Measurements from ENCODE around the gene MROH2A. TPM values are rescaled to one million over a fixed set of nuclear protein-coding genes. Genes with fewer than 3 reads are reported as not detected.

MROH2A gene
- total and polyA plus RNA-seq, 9 of the 15 experiments (the other 6 are each of a cell fraction or from before 2014, with no cell fraction given) = 0.03 TPM; not detected in 8

- TF ChIP-seq CREM (IDR thresholded peaks at IDR 0.05; ENCODE audit: low read depth) (peak; percentile 93), SIN3B (IDR thresholded peaks at IDR 0.05; ENCODE audit: low read depth) (no peak; the same call in 1 of the 2 replicates), USF1 (CRISPR knock-in tag; IDR thresholded peaks at IDR 0.05) (peak; percentile 38), NCOA6 (IDR thresholded peaks at IDR 0.05) (peak; percentile 66; the same call in 1 of the 2 replicates), MAFF (IDR thresholded peaks at IDR 0.05; ENCODE audit: low read length) (no peak), MEIS2 (IDR thresholded peaks at IDR 0.05; ENCODE audit: partially characterized antibody) (peak; percentile 31), ZFP30 (CRISPR knock-in tag; IDR thresholded peaks at IDR 0.05; ENCODE audit: borderline replicate concordance) (no peak), ZNF395 (CRISPR knock-in tag; IDR thresholded peaks at IDR 0.05) (0 out of 2 replicates have a peak, but pooled peaks have one; percentile 21), ZBTB9 (CRISPR knock-in tag; IDR thresholded peaks at IDR 0.05) (no peak), HMGN3 (IDR thresholded peaks at IDR 0.05; ENCODE audit: borderline replicate concordance, extremely low read depth, insufficient read length, low read depth, low read length) (no peak), CREB1 (IDR thresholded peaks at IDR 0.05) (peak; percentile 88), CREB1 (CRISPR knock-in tag; IDR thresholded peaks at IDR 0.05) (peak; percentile 56; the same call in 1 of the 2 replicates), IRF2 (CRISPR knock-in tag; IDR thresholded peaks at IDR 0.05) (no peak), ZNF24 (IDR thresholded peaks at IDR 0.05) (peak; percentile 69), RBBP5 (IDR thresholded peaks at IDR 0.05; ENCODE audit: borderline replicate concordance, insufficient read depth, low read length, poor library complexity, severe bottlenecking) (peak; percentile 54), CBX2 (IDR thresholded peaks at IDR 0.05; ENCODE audit: insufficient read depth, low read length, poor library complexity, severe bottlenecking) (no peak), CHD2 (IDR thresholded peaks at IDR 0.05; ENCODE audit: low read depth, low read length) (no peak), MTA1 (IDR thresholded peaks at IDR 0.05; ENCODE audit: borderline replicate concordance) (peak; percentile 82), CBFB (CRISPR knock-in tag; IDR thresholded peaks at IDR 0.05) (no peak), ZBTB12 (CRISPR knock-in tag; IDR thresholded peaks at IDR 0.05) (peak; percentile 32; the same call in 1 of the 2 replicates), CEBPB (tag; IDR thresholded peaks at IDR 0.05) (no peak), EGR1 (conservative IDR thresholded peaks at IDR 0.05) (peak; percentile 75), ZNF766 (CRISPR knock-in tag; conservative IDR thresholded peaks at IDR 0.05) (peak; percentile 62), SOX6 (IDR thresholded peaks at IDR 0.05) (peak; percentile 54), IRF9 (tag; IDR thresholded peaks at IDR 0.05) (no peak), ZC3H8 (IDR thresholded peaks at IDR 0.05) (no peak)
These were observed 89.9 kb downstream of the MROH2A start, which contains the start of gene MSL3B (continued) for GRCh38 chr2:233867993-233868532.
